Sigmoid colon (tissue), 7 donors: ENCODE measurements around the gene PIGZ. TPM values are rescaled to one million over a fixed set of nuclear protein-coding genes. Genes with fewer than 3 reads are reported as not detected.

ENCODE experiments used
- DNase-seq: peaks from one replicate; pipeline ENCODE4 v3.0.0-alpha.2; 2019
- H3K27ac ChIP-seq, 4 donors: fragments of 200-600 bp; sonication (generic); one replicate each; pipeline ENCODE4 v1.5.1; 2016 to 2019; ENCODE audit warnings: mild to moderate bottlenecking in 1 of 4
- H3K27me3 ChIP-seq, 3 donors: fragments of 200-600 bp; sonication (generic); one replicate each; pipeline ENCODE4 v1.5.1; 2019; ENCODE audit warnings: mild to moderate bottlenecking in 1 of 3
- H3K36me3 ChIP-seq, 4 donors: fragments of 200-600 bp; sonication (generic); one replicate each; pipeline ENCODE4 v1.5.1; 2016 to 2019
- H3K4me1 ChIP-seq, 4 donors: fragments of 200-600 bp; sonication (generic); one replicate each; pipeline ENCODE4 v1.5.1; 2017 to 2019
- H3K4me3 ChIP-seq, 4 donors: fragments of 200-600 bp; sonication (generic); one replicate each; pipeline ENCODE4 v1.5.1; 2017 to 2019; ENCODE audit warnings: mild to moderate bottlenecking in 2 of 4, moderate library complexity in 1 of 4
- H3K9me3 ChIP-seq, 4 donors: fragments of 200-600 bp in 3 of 4; sonication (generic) in 3 of 4; one replicate each; pipeline versions ENCODE4 v1.5.1 to v1.6.1; 2013 to 2019
- EP300 ChIP-seq, 4 donors: sonication (generic); formaldehyde crosslinking; IDR thresholded peaks; one replicate each; pipeline ENCODE4 v1.6.1; 2017; ENCODE audit warnings: antibody characterized with exemption in 4 of 4
- POLR2A ChIP-seq, 2 donors: fragments of 450-650 bp; IDR thresholded peaks; one replicate each; pipeline ENCODE4 v1.6.1; 2016; ENCODE audit warnings: antibody characterized with exemption in 2 of 2, mild to moderate bottlenecking in 2 of 2, moderate library complexity in 2 of 2
- POLR2AphosphoS5 ChIP-seq, 4 donors: sonication (generic); formaldehyde crosslinking; IDR thresholded peaks; one replicate each; pipeline ENCODE4 v1.6.1; 2017; ENCODE audit warnings: antibody characterized with exemption in 4 of 4
- WGBS, 2 donors: extraction: QIAGEN DNeasy Blood & Tissue Kit; methylation state at CpG; one replicate each; pipeline ENCODE4 v1.1.7; 2013; 5-methylcytosine and 5-hydroxymethylcytosine counted together
- intact Hi-C: fragments of 100-400 bp; cut with DNase I; formaldehyde crosslinking; loops from one replicate; pipeline ENCODE4 v1.15.1; 2023
- polyA plus RNA-seq, 3 donors: library from polyadenylated mRNA; stranded (reverse); fragments of 200-250 nt; gene quantifications; one replicate each; pipeline ENCODE4 v1.2.3, GENCODE V29; 2013
- total RNA-seq, 4 donors: library from RNA; depleted of rRNA; stranded (reverse); fragments of >200 nt; gene quantifications; one replicate each; pipeline ENCODE4 v1.1.0, GENCODE V29; 2016
- TF ChIP-seq, protein P1 (sequence below), 4 experiments: fragments of 450-650 bp in 3 of 4; fragments of 200-600 bp in 1 of 4; IDR thresholded peaks; one replicate each; pipeline ENCODE4 v1.5.1; 2016 to 2019; ENCODE audit warnings: antibody characterized with exemption in 4 of 4, mild to moderate bottlenecking in 3 of 4, moderate library complexity in 2 of 4
- donor health status: healthy with polysubstance abuse.
- donor health status: Bipolar disorder and iron deficiency.
- donor health status: healthy.

The PIGZ gene
- total and polyA plus RNA-seq, 7 donors, result 8.6 to 60.8 (median 23.4) TPM

GRCh38 chr3:196936288-196936687, 32.3 kb downstream of the PIGZ start:
- WGBS, 2 donors, result 87 to 95% methylated on average over 3 of the region's 3 CpGs
- H3K27me3 ChIP-seq, result no peaks in the 10 kb centered on the region
- H3K27ac ChIP-seq, result no peak overlapping the region
- no peak for DNase-seq
- intact Hi-C loops, result no loop called here
- peaks cover 18 to 82% (median 50%) of the 10 kb centered on the region in 4 donors for H3K36me3 ChIP-seq
- no peaks in the 10 kb centered on the region for H3K9me3 ChIP-seq
- no peak overlapping the region for H3K4me3 ChIP-seq
- TF ChIP-seq, protein P1, sequence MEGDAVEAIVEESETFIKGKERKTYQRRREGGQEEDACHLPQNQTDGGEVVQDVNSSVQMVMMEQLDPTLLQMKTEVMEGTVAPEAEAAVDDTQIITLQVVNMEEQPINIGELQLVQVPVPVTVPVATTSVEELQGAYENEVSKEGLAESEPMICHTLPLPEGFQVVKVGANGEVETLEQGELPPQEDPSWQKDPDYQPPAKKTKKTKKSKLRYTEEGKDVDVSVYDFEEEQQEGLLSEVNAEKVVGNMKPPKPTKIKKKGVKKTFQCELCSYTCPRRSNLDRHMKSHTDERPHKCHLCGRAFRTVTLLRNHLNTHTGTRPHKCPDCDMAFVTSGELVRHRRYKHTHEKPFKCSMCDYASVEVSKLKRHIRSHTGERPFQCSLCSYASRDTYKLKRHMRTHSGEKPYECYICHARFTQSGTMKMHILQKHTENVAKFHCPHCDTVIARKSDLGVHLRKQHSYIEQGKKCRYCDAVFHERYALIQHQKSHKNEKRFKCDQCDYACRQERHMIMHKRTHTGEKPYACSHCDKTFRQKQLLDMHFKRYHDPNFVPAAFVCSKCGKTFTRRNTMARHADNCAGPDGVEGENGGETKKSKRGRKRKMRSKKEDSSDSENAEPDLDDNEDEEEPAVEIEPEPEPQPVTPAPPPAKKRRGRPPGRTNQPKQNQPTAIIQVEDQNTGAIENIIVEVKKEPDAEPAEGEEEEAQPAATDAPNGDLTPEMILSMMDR (IDR thresholded peaks at IDR 0.05), result no peak
- TF ChIP-seq POLR2AphosphoS5 (IDR thresholded peaks at IDR 0.05), result no peak
- TF ChIP-seq EP300 (IDR thresholded peaks at IDR 0.05), result no peak
- TF ChIP-seq POLR2A (IDR thresholded peaks at IDR 0.05), result no peak
- peaks cover 0 to 15% (median 10%) of the 10 kb centered on the region in 4 donors for H3K4me1 ChIP-seq

DNA sequence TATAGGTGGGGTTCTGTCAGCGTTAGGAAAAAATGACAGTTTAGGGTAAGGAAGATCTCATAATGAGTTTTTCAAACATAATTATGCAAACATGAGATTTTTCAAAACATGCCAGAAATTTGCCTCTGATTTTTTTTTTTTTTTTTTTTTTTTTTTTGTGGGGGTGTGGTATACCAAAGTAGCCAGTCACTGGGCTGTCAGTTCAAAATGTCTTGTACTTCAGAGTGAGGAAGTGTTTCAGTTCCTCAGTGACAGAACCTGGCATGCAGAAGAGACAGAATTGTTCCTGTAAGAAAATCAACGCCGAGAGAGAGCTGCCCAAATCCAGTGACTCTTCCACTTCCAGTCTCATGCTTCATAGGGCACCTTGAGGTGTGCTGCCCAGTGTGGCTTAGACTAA, 36.0 kb downstream of the PIGZ start:
- TF ChIP-seq POLR2AphosphoS5 (IDR thresholded peaks at IDR 0.05) (no peak), POLR2A (IDR thresholded peaks at IDR 0.05) (no peak), EP300 (IDR thresholded peaks at IDR 0.05) (no peak)
- TF ChIP-seq, protein P1 (IDR thresholded peaks at IDR 0.05), result no peak
- peaks cover 17 to 97% (median 54%) of the 10 kb centered on the region in 4 donors for H3K36me3 ChIP-seq
- H3K9me3 ChIP-seq, result no peaks in the 10 kb centered on the region
- no peak overlapping the region for H3K27ac ChIP-seq
- intact Hi-C loops, result no loop called here
- H3K27me3 ChIP-seq, result no peaks in the 10 kb centered on the region
- H3K4me1 ChIP-seq, result no peaks in the 10 kb centered on the region
- WGBS, 2 donors, result 90 to 92% methylated on average over 3 of the region's 3 CpGs
- no peak overlapping the region for H3K4me3 ChIP-seq
- DNase-seq, result no peak

DNA sequence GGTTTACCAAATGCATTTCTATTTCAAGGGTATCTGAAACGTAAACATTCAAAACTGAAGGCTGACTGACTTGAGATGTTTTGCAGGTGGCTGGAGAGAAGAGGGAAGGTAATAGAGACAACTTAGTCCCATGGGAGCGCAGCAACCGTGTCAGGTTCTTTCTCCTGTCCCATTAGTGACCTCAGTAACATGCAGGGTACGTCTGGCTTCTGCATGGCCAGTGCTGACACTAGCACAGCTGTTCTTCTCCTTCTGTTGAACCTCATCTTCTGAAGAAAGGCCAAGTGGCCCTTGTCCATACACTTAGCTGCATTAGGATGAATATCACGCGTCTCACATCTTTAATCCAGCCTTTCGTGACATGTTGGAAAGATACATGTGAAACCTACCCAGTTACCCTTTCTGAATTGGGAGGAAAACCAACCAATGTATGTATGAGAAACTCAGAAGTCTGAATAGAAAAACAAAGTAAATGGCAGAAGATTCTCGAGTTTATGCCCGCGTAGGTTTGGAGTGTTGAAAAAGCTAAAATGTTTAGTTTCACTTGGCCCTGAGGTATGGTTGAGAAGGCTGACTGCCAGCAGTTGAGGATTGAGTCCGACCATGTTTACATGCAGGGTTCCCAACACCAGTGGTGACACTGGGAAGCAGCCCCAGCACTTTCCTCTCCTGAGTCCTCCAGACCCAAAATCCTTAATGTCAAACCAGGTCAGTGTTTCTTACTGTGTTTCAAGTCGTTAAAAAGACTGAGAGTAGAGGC, 36.6 kb downstream of the PIGZ start:
- no peak for DNase-seq
- intact Hi-C loops, result no loop called here
- Histone ChIP-seq H3K4me1 (no peaks in the 10 kb centered on the region), H3K4me3 (no peak overlapping the region), H3K9me3 (no peaks in the 10 kb centered on the region), H3K27ac (no peak overlapping the region), H3K36me3 (peaks cover 11 to 91% (median 49%) of the 10 kb centered on the region in 4 donors), H3K27me3 (no peaks in the 10 kb centered on the region)
- 81 to 91% methylated on average over 12 of the region's 12 CpGs for WGBS, 2 donors
- TF ChIP-seq EP300 (IDR thresholded peaks at IDR 0.05), result no peak
- no peak for TF ChIP-seq POLR2AphosphoS5 (IDR thresholded peaks at IDR 0.05)
- TF ChIP-seq POLR2A (IDR thresholded peaks at IDR 0.05), result no peak
- TF ChIP-seq, protein P1 (IDR thresholded peaks at IDR 0.05), result no peak

GRCh38 chr3:196931157-196931556, 37.5 kb downstream of the PIGZ start:
- H3K9me3 ChIP-seq, result no peaks in the 10 kb centered on the region
- H3K4me1 ChIP-seq, result no peaks in the 10 kb centered on the region
- TF ChIP-seq EP300 (IDR thresholded peaks at IDR 0.05), result no peak
- 87 to 92% methylated on average over 4 of the region's 4 CpGs for WGBS, 2 donors
- peaks cover 6 to 82% (median 41%) of the 10 kb centered on the region in 4 donors for H3K36me3 ChIP-seq
- no peaks in the 10 kb centered on the region for H3K27me3 ChIP-seq
- H3K4me3 ChIP-seq, result no peak overlapping the region
- intact Hi-C loops, result no loop called here
- no peak for DNase-seq
- no peak overlapping the region for H3K27ac ChIP-seq

GRCh38 chr3:196927571-196928453, 40.8 kb downstream of the PIGZ start:
- DNase-seq, result no peak
- TF ChIP-seq, protein P1 (IDR thresholded peaks at IDR 0.05), result no peak
- TF ChIP-seq POLR2A (IDR thresholded peaks at IDR 0.05) (no peak), POLR2AphosphoS5 (IDR thresholded peaks at IDR 0.05) (no peak), EP300 (IDR thresholded peaks at IDR 0.05) (no peak)
- 94% methylated on average over 7 of the region's 7 CpGs for WGBS, 2 donors
- Histone ChIP-seq H3K27me3 (no peaks in the 10 kb centered on the region), H3K4me3 (no peak overlapping the region), H3K27ac (no peak overlapping the region), H3K36me3 (peaks cover 0 to 67% (median 23%) of the 10 kb centered on the region in 4 donors), H3K4me1 (no peaks in the 10 kb centered on the region), H3K9me3 (no peaks in the 10 kb centered on the region)
- intact Hi-C loops, result no loop called here
